Epithelial cell of esophagus (primary cell): ENCODE data around the gene ST6GALNAC2.

Experiments used
- DNase-seq: peaks from one replicate; pipeline ENCODE4 v3.0.0; 2010; ENCODE audit warnings: low read depth
- H3K4me3 ChIP-seq: 2 replicates; pipeline ENCODE4 v1.5.1; 2011; ENCODE audit warnings: mild to moderate bottlenecking, low read length, control low read depth
- TF ChIP-seq, protein P1 (sequence below): IDR thresholded peaks from 2 replicates; pipeline ENCODE4 v1.5.1; 2011; ENCODE audit warnings: low read depth, mild to moderate bottlenecking, low read length, control low read depth, inconsistent platforms; ENCODE audit not compliant: insufficient read depth; ENCODE audit errors: missing control alignments

The ST6GALNAC2 gene

DNA sequence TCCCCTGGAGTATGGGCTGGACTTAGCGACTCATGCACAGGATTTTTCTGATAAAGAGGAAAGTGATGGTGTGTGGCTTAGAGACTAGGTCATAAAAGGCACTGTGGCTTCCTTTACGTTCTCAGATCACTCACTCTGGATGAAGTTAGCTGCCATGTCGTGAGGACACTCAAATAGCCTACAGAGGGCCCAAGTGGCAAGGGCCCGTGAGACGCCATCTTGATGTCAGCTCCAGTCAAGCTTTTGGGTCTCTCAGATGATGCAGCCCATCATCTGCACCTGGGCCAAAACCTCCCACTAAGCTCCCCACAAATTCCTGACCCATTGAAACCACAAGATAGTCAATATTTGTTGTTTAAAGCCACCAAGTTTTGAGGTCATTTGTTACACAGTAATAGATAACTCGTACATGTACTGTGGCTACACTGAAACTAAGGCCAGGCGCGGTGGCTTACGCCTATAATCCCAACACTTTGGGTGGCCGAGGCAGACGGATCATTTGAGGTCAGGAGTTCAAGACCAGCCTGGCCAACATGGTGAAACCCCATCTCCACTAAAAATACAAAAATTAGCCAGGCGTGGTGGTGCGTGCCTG, 14.7 kb downstream of the ST6GALNAC2 start:
- no peak for DNase-seq
- TF ChIP-seq, protein P1, sequence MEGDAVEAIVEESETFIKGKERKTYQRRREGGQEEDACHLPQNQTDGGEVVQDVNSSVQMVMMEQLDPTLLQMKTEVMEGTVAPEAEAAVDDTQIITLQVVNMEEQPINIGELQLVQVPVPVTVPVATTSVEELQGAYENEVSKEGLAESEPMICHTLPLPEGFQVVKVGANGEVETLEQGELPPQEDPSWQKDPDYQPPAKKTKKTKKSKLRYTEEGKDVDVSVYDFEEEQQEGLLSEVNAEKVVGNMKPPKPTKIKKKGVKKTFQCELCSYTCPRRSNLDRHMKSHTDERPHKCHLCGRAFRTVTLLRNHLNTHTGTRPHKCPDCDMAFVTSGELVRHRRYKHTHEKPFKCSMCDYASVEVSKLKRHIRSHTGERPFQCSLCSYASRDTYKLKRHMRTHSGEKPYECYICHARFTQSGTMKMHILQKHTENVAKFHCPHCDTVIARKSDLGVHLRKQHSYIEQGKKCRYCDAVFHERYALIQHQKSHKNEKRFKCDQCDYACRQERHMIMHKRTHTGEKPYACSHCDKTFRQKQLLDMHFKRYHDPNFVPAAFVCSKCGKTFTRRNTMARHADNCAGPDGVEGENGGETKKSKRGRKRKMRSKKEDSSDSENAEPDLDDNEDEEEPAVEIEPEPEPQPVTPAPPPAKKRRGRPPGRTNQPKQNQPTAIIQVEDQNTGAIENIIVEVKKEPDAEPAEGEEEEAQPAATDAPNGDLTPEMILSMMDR: no peak
- H3K4me3 ChIP-seq: no peak overlapping the region

DNA sequence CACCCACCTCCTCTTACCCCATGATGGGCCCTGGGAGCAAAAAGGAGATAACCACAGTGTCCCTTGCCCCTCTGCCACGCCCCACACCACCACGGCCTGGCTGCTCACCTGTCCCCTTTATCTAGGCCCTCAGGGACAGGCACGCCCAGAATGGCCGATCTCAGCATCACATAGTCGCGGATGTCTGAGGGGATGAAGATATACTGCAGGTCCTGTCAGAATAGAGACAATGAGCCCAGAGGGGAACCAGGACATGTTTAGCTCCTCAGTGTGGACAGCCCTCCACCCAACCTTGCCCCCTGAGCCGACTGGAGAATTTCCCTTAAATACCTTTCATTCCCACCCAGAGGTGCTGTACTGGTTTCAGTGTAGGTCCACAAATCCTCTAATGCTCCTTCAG, 15.2 kb downstream of the ST6GALNAC2 start:
- TF ChIP-seq, protein P1: no peak
- no peak overlapping the region for H3K4me3 ChIP-seq
- DNase-seq: no peak

DNA sequence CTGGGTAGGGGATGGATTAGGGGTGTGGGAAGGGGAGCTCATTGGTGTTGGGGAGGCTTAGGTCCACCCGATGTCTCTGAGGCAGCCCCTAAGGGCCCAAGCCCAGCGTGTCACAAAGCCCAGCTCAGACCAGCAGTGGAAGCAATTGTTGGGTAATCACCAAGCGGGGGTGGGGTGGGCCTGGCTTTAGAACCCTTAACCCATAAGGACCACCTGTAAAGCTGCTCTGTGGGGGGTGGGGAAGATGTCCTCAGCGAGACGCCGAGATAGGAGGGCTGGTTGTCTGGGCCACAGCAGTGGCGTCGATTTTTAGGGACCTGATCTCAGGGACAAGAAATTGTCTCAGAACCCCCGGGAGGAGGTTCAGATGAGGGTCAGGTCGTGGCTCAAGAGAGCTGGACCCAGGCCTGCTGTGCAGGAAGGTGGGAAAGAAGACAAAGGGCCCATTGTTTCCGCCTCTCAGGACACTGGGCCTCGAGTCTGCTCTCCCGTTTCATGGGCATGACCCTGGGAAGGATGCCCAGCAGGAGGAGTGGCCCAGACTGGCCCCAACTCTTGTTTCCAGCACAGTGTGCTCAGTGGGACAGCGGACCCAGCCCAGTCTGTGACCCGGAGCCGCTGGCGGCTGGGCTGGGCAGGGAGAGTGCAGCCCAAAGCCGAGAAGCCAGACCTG, 15.9 kb downstream of the ST6GALNAC2 start:
- TF ChIP-seq, protein P1: no peak
- H3K4me3 ChIP-seq: no peak overlapping the region
- DNase-seq: no peak

DNA sequence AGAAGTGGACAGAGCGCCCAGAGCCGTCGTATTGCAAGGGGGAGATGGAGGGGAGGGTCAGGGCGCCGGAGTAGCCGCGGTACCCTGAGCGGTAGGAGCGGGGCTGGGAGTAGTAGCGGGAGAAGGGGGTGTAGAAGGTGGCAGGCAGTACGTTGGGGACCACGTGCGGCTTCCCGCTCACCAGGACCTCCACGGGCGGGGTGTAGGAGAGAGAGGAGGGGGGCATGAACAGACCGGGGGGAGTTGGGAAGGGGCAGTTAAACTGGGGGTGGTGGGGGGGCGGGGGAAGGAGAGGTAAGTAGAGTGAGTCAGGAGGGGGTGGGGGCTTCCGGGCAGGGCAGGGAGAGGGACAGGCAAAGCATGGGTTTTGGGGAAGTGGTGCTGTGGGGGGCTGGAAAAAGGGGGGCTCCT, 16.8 kb downstream of the ST6GALNAC2 start:
- TF ChIP-seq, protein P1: no peak
- no peak overlapping the region for H3K4me3 ChIP-seq
- DNase-seq: no peak

DNA sequence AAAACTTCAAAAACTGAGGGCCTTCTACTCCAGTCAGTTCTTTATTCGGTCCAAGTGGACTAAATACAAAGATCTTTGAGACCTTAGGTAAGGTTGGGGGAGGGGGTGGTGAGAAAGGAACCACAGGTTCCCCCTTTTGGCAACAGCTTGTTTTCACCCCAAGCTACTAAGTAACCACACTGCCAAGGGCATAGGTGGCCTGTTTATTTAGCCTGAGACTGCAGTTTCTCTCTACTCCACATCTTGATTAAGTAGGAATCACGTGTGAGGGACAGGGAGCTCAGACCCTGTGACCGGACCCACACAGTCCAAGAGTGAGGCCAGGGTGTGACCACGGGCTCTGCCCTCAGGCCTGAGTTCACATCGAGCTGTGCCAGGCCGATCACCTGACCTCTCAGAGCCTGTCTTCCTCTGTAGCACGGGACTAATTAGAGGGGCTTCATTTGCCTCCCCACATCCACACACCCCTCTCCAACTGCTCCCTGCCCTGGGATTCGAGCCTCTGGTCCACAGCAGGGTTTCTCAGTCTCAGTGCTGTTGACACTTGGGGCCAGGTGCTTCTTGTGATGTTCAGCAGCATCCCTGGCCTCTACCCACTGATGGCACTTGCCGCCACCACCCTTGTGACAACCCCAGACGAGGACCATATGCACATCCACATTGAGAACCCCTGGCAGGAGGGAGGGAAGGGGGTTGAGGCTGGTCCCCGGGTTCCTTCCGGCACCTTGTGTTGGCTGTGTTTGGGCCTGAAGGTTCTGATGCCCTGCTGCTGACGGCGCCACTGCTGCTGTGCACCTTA, 17.8 kb downstream of the ST6GALNAC2 start:
- DNase-seq: no peak
- no peak overlapping the region for H3K4me3 ChIP-seq
- TF ChIP-seq, protein P1: no peak

DNA sequence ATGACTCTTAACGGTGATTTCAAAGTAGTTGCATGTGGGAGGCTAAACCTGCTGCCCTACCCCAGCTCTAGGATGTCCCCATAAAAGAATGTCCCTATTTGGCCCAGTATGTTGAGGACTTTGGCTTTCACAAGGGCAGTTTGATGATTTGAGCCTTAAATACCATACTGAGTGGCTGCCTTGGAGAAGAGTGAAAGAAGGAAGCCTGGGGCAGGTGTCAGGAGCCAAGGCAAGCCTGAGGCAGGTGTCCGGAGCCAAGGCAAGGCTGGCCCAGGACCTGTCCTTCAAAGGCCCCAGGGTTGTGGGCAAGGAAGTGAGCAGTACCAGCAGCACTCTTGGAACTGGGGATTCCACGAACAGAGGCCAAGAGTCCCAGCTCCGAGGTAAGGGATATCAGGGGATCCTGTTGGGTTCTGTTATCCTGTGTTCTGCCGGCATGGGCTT, 18.6 kb downstream of the ST6GALNAC2 start:
- no peak for DNase-seq
- no peak overlapping the region for H3K4me3 ChIP-seq

More for the DNA sequence above, 18.6 kb downstream of the ST6GALNAC2 start:
- TF ChIP-seq, protein P1: no peak
